A673 (cell line): ENCODE data around the gene CFAP52. TPM values are rescaled to one million over a fixed set of nuclear protein-coding genes. Genes with fewer than 3 reads are reported as not detected.

Experiments used
- BruUV-seq: library from RNA; stranded (reverse); fragments of 400-500 nt; replicated peaks from 2 replicates; lab custom pipeline; 2021; lab: Mats Ljungman, UMichigan
- CTCF ChIA-PET: fragments of 300-600 bp; sonication (Branson Sonifier 250); formaldehyde crosslinking; loops from one replicate; lab custom pipeline; 2022; ENCODE audit warnings: antibody characterized with exemption; lab: Charles Lee
- POLR2A ChIA-PET: fragments of 300-600 bp; sonication (Branson Sonifier 250); formaldehyde crosslinking; loops from one replicate; lab custom pipeline; 2022; ENCODE audit warnings: antibody characterized with exemption; ENCODE audit not compliant: low non-redundant PET; lab: Charles Lee
- DNase-seq: peaks from one replicate; pipeline ENCODE4 v3.0.0-alpha.2; 2015; ENCODE audit warnings: low spot score
- H3K27ac ChIP-seq: fragments of 200-600 bp; sonication (generic); 2 replicates; pipeline ENCODE4 v1.5.1; 2016; ENCODE audit warnings: mixed run types, low read depth, mild to moderate bottlenecking, mixed read lengths, antibody characterized with exemption, low read length; ENCODE audit not compliant: poor library complexity, severe bottlenecking
- H3K27me3 ChIP-seq: fragments of 200-600 bp; sonication (generic); replicated peaks from 2 replicates; pipeline ENCODE4 v1.6.1; 2017; ENCODE audit warnings: mixed run types, low read depth, mild to moderate bottlenecking, mixed read lengths, antibody characterized with exemption, low read length; ENCODE audit not compliant: insufficient read depth, poor library complexity
- H3K36me3 ChIP-seq: fragments of 200-600 bp; sonication (generic); 2 replicates; pipeline ENCODE4 v1.6.1; 2016; ENCODE audit warnings: mixed run types, mild to moderate bottlenecking, mixed read lengths, antibody characterized with exemption, low read length; ENCODE audit not compliant: insufficient read depth, poor library complexity, severe bottlenecking
- H3K4me1 ChIP-seq: fragments of 200-600 bp; sonication (generic); 2 replicates; pipeline ENCODE4 v1.6.1; 2017; ENCODE audit warnings: mixed run types, mild to moderate bottlenecking, mixed read lengths, antibody characterized with exemption, low read length; ENCODE audit not compliant: insufficient read depth, poor library complexity, severe bottlenecking
- H3K4me3 ChIP-seq: fragments of 200-600 bp; sonication (generic); 2 replicates; pipeline ENCODE4 v1.5.1; 2016; ENCODE audit warnings: low read depth, mixed run types, mild to moderate bottlenecking, mixed read lengths, low read length; ENCODE audit not compliant: poor library complexity, severe bottlenecking
- H3K9me3 ChIP-seq: fragments of 200-600 bp; sonication (generic); 2 replicates; pipeline ENCODE4 v1.6.1; 2016; ENCODE audit warnings: mixed run types, low read depth, mild to moderate bottlenecking, mixed read lengths, antibody characterized with exemption, low read length; ENCODE audit not compliant: poor library complexity, severe bottlenecking
- CTCF ChIP-seq: fragments of 300-800, 200-600 bp; sonication (generic); conservative IDR thresholded peaks from 2 replicates; pipeline ENCODE4 v1.5.1; 2017; ENCODE audit warnings: low read depth, mild to moderate bottlenecking, antibody characterized with exemption, low read length, moderate library complexity, mixed read lengths
- EZH2 ChIP-seq: fragments of 200-600 bp; sonication (generic); IDR thresholded peaks from 2 replicates; pipeline ENCODE4 v1.6.1; 2017; ENCODE audit warnings: borderline replicate concordance, low read depth, mild to moderate bottlenecking, mixed read lengths, antibody characterized with exemption, low read length; ENCODE audit not compliant: poor library complexity, severe bottlenecking
- intact Hi-C: fragments of 100-400 bp; cut with micrococcal nuclease; formaldehyde crosslinking; loops from one replicate; pipeline ENCODE4 v1.10.0; 2022; ENCODE audit not compliant: unreplicated experiment
- total RNA-seq: library from RNA; stranded (reverse); gene quantifications from 2 replicates; pipeline ENCODE4 v1.2.3, GENCODE V29; 2021

The CFAP52 gene
- total RNA-seq, 1 experiment from 2014 or later: not detected

- BruUV-seq: no TSS peak
- H3K27ac ChIP-seq: no peak overlapping the region
- DNase-seq: no peak
- H3K36me3 ChIP-seq: no peaks in the 10 kb centered on the region
- CTCF ChIA-PET: no interaction called here
- intact Hi-C loops: no loop called here
- H3K4me1 ChIP-seq: no peaks in the 10 kb centered on the region
- H3K27me3 ChIP-seq: no peaks in the 10 kb centered on the region
- H3K9me3 ChIP-seq: no peaks in the 10 kb centered on the region
- H3K4me3 ChIP-seq: no peak overlapping the region
- TF ChIP-seq CTCF (no peak), EZH2 (no peak)
- POLR2A ChIA-PET: no interaction called here
Observed at GRCh38 chr17:9611557-9611956, 35.1 kb downstream of the CFAP52 start.

- TF ChIP-seq EZH2 (no peak), CTCF (no peak)
- ChIA-PET CTCF (no interaction called here), POLR2A (no interaction called here)
- H3K4me3 ChIP-seq: no peak overlapping the region
- BruUV-seq: no TSS peak
- no peaks in the 10 kb centered on the region for H3K9me3 ChIP-seq
- no peaks in the 10 kb centered on the region for H3K4me1 ChIP-seq
- no peaks in the 10 kb centered on the region for H3K27me3 ChIP-seq
- DNase-seq: no peak
- no peaks in the 10 kb centered on the region for H3K36me3 ChIP-seq
- no peak overlapping the region for H3K27ac ChIP-seq
- intact Hi-C loops: no loop called here
Observed at GRCh38 chr17:9612006-9612405, 35.6 kb downstream of the CFAP52 start.

GRCh38 chr17:9615486-9615885 lies 39.0 kb downstream of the CFAP52 start:
- CTCF ChIA-PET: interaction anchor here (0.7 kb wide), 1 partner anchor 273 kb away, joined by 21 read pairs; no protein-coding TSS in a partner anchor

More at GRCh38 chr17:9615486-9615885, 39.0 kb downstream of the CFAP52 start:
- no TSS peak for BruUV-seq
- intact Hi-C loops: no loop called here
- TF ChIP-seq CTCF: no peak
- no peak for TF ChIP-seq EZH2
- no peaks in the 10 kb centered on the region for H3K4me1 ChIP-seq
- H3K36me3 ChIP-seq: no peaks in the 10 kb centered on the region
- POLR2A ChIA-PET: no interaction called here
- H3K27me3 ChIP-seq: no peaks in the 10 kb centered on the region
- H3K27ac ChIP-seq: no peak overlapping the region
- no peak overlapping the region for H3K4me3 ChIP-seq
- DNase-seq: no peak
- no peaks in the 10 kb centered on the region for H3K9me3 ChIP-seq
